Brain microvascular endothelial cell (primary cell): ENCODE data around the gene CCL23.
"Not testable (repeated sequence)": the region's sequence is repeated elsewhere in the genome, so short reads cannot be mapped to it uniquely, and the experiment has no call there.

Experiments
- DNase-seq: peaks from one replicate; pipeline ENCODE4 v3.0.0-alpha.2; 2020
- H3K27ac ChIP-seq: fragments of 250-450 bp; sonication (Bioruptor Pico); 2 replicates; pipeline ENCODE4 v1.5.1; 2020; ENCODE audit warnings: mild to moderate bottlenecking, moderate library complexity
- H3K27me3 ChIP-seq: fragments of 250-450 bp; sonication (Bioruptor Pico); replicated peaks from 2 replicates; pipeline ENCODE4 v1.5.1; 2020; ENCODE audit warnings: mild to moderate bottlenecking
- H3K36me3 ChIP-seq: fragments of 250-450 bp; sonication (Bioruptor Pico); replicated peaks from 2 replicates; pipeline ENCODE4 v1.5.1; 2020; ENCODE audit warnings: mild to moderate bottlenecking
- H3K4me3 ChIP-seq: 2 replicates; pipeline ENCODE4 v1.5.1; 2011; ENCODE audit warnings: low read depth, mild to moderate bottlenecking, control low read depth, low read length, moderate library complexity
- CTCF ChIP-seq: IDR thresholded peaks from 2 replicates; pipeline ENCODE4 v1.5.1; 2011; ENCODE audit warnings: low read depth, mild to moderate bottlenecking, moderate library complexity, low read length, control low read depth, inconsistent platforms; ENCODE audit errors: missing control alignments
- in situ Hi-C: cut with HindIII; loops from 2 replicates; pipeline ENCODE4 v1.10.0; 2017; ENCODE audit warnings: low sequenced_read_pairs, low pct_ligation_motif_present

CCL23 gene

GRCh38 chr17:36034127-36034526, 16.4 kb upstream of the CCL23 start:
- no peak for TF ChIP-seq CTCF
- H3K36me3 ChIP-seq = no peaks in the 10 kb centered on the region
- no peak overlapping the region for H3K27ac ChIP-seq
- H3K4me3 ChIP-seq = no peak overlapping the region
- no peak for DNase-seq
- H3K27me3 ChIP-seq = no peaks in the 10 kb centered on the region
- in situ Hi-C loops = no loop called here

DNA sequence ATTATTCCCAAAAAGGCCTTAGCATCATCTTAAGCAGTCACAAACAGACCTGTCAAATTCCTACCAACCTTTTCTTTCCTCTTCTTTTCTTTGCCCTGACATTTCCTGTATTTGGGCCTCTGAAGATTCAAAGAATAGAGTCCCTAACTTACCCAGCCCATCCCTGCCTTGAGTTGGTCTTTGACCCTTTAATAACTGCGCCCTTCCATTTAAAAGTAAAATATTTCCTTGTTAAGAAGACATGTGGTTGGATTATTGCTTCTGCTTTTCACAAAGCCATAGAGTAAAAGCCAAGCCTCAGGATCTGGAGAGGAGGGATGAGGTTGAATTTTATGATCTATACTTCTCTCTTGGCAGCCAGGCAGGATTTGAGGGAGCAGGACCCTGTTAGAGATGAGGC, 13.2 kb upstream of the CCL23 start:
- Histone ChIP-seq H3K36me3 (no peaks in the 10 kb centered on the region), H3K27ac (no peak overlapping the region), H3K4me3 (no peak overlapping the region), H3K27me3 (no peaks in the 10 kb centered on the region)
- DNase-seq = no peak
- in situ Hi-C loops = no loop called here
- no peak for TF ChIP-seq CTCF

GRCh38 chr17:36027761-36028160, 10.0 kb upstream of the CCL23 start:
- H3K4me3 ChIP-seq = no peak overlapping the region
- H3K27me3 ChIP-seq = no peaks in the 10 kb centered on the region
- no peak for DNase-seq
- no peak overlapping the region for H3K27ac ChIP-seq
- TF ChIP-seq CTCF = no peak
- no peaks in the 10 kb centered on the region for H3K36me3 ChIP-seq
- in situ Hi-C loops = no loop called here

- H3K27ac ChIP-seq = no peak overlapping the region
- H3K36me3 ChIP-seq = no peaks in the 10 kb centered on the region
- H3K27me3 ChIP-seq = no peaks in the 10 kb centered on the region
- in situ Hi-C loops = no loop called here
- no peak for TF ChIP-seq CTCF
- no peak overlapping the region for H3K4me3 ChIP-seq
- DNase-seq = no peak
Measured at GRCh38 chr17:36024106-36024869, 6.5 kb upstream of the CCL23 start.

GRCh38 chr17:36019423-36019822, 1.7 kb upstream of the CCL23 start:
- no peak for DNase-seq
- no peak overlapping the region for H3K27ac ChIP-seq
- TF ChIP-seq CTCF = no peak
- in situ Hi-C loops = no loop called here
- H3K27me3 ChIP-seq = no peaks in the 10 kb centered on the region
- no peak overlapping the region for H3K4me3 ChIP-seq
- H3K36me3 ChIP-seq = no peaks in the 10 kb centered on the region

GRCh38 chr17:36016555-36016954, 1.2 kb downstream of the CCL23 start:
- Histone ChIP-seq H3K36me3 (no peaks in the 10 kb centered on the region), H3K4me3 (no peak overlapping the region), H3K27ac (no peak overlapping the region), H3K27me3 (no peaks in the 10 kb centered on the region)
- in situ Hi-C loops = no loop called here
- TF ChIP-seq CTCF = no peak
- DNase-seq = no peak

- in situ Hi-C loops, H3K36me3 ChIP-seq, H3K27ac ChIP-seq, H3K27me3 ChIP-seq, H3K4me3 ChIP-seq, DNase-seq: not testable (repeated sequence)
Measured at GRCh38 chr17:36015895-36016294, 1.9 kb downstream of the CCL23 start.
